WERI-Rb-1 (cell line): ENCODE measurements around the gene JOSD2.

Experiments
- DNase-seq: peaks from one replicate; pipeline ENCODE4 v3.0.0-alpha.2; 2020
- H3K27ac ChIP-seq: fragments of 250-450 bp; sonication (Bioruptor Pico); 2 replicates; pipeline ENCODE4 v1.5.1; 2020; ENCODE audit warnings: mild to moderate bottlenecking, moderate library complexity
- H3K27me3 ChIP-seq: fragments of 250-450 bp; sonication (Bioruptor Pico); 2 replicates; pipeline ENCODE4 v1.5.1; 2021; ENCODE audit warnings: mild to moderate bottlenecking, low read depth, moderate library complexity; ENCODE audit not compliant: insufficient read depth, severe bottlenecking
- H3K36me3 ChIP-seq: fragments of 250-450 bp; sonication (Bioruptor Pico); 2 replicates; pipeline ENCODE4 v1.5.1; 2020; ENCODE audit warnings: mild to moderate bottlenecking, moderate library complexity
- H3K4me3 ChIP-seq: 2 replicates; pipeline ENCODE4 v1.5.1; 2011; ENCODE audit warnings: low read depth, mild to moderate bottlenecking, control low read depth, low read length
- H3K9me3 ChIP-seq: fragments of 250-450 bp; sonication (Bioruptor Pico); 2 replicates; pipeline ENCODE4 v1.5.1; 2021; ENCODE audit warnings: mild to moderate bottlenecking, moderate library complexity; ENCODE audit not compliant: severe bottlenecking
- CTCF ChIP-seq: IDR thresholded peaks from 2 replicates; pipeline ENCODE4 v1.5.1; 2011; ENCODE audit warnings: low read depth, mild to moderate bottlenecking, control low read depth, inconsistent platforms, low read length

Gene JOSD2

DNA sequence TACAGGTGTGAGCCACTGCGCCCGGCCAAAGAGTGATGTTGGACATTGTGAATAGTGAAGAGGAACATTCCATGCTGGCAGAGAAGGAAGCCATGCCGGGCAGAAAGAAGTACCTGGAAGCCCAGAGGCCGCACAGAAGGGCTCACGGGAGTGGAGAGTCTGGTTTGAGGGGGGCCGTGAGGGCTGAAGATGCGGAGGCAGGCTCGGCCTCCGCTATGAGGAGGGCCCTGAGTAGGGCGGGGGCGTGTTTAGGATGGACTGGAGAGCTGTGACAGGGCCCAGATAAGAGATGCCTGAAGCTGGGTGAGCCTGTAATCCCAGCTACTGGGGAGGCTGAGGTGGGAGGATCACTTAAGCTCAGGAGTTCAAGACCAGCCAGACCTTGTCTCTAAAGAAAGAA lies 1.6 kb downstream of the JOSD2 start:
- TF ChIP-seq CTCF = no peak
- no peak for DNase-seq
- Histone ChIP-seq H3K9me3 (no peaks in the 10 kb centered on the region), H3K27me3 (no peaks in the 10 kb centered on the region), H3K36me3 (no peaks in the 10 kb centered on the region), H3K27ac (no peak overlapping the region), H3K4me3 (no peak overlapping the region)

- Histone ChIP-seq H3K4me3 (no peak overlapping the region), H3K27me3 (no peaks in the 10 kb centered on the region), H3K27ac (no peak overlapping the region), H3K9me3 (no peaks in the 10 kb centered on the region), H3K36me3 (no peaks in the 10 kb centered on the region)
- no peak for DNase-seq
- TF ChIP-seq CTCF = no peak
Measured at GRCh38 chr19:50508843-50509190, 2.2 kb downstream of the JOSD2 start.

DNA sequence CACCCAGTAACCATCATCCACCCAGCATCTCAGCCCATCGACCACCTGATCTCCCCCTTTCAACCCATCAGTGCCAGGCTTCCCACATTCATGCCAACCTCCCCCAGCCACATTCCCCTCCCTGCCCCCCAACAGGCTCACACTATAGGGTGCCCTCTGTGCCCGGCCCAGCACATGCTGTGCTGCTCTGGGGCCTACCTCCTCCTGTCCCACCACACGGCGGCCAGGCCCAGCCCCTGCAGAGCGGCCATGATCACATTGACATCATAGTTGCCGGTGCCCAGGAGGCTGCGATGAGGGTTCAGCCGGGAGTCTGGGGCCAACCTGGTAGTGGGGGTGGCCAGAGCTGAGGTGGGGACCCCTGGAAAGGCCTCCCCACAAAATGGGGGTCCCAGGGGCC lies 3.6 kb downstream of the JOSD2 start:
- Histone ChIP-seq H3K27ac (no peak overlapping the region), H3K36me3 (no peaks in the 10 kb centered on the region), H3K4me3 (no peak overlapping the region), H3K27me3 (no peaks in the 10 kb centered on the region), H3K9me3 (no peaks in the 10 kb centered on the region)
- DNase-seq = no peak
- no peak for TF ChIP-seq CTCF

DNA sequence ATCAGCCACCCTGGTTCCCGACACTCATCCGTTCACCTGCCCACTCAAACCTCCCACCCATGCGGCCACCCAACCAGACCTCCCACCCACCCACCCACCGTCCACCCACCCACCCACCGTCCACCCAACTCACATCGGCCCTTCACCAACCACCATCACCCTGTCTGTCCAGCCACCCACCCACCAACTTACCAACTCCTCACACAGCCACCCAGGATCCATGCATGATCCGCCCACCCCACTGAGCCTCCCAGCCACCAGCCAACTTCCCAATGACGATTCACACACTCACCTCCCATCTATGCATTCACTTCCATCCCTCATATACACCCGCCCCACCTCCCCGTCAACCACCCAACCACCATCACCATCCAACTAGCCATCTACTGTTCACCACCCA lies 4.3 kb downstream of the JOSD2 start:
- TF ChIP-seq CTCF = no peak
- no peak overlapping the region for H3K27ac ChIP-seq
- H3K36me3 ChIP-seq = no peaks in the 10 kb centered on the region
- no peaks in the 10 kb centered on the region for H3K27me3 ChIP-seq
- no peaks in the 10 kb centered on the region for H3K9me3 ChIP-seq
- no peak for DNase-seq
- H3K4me3 ChIP-seq = no peak overlapping the region

DNA sequence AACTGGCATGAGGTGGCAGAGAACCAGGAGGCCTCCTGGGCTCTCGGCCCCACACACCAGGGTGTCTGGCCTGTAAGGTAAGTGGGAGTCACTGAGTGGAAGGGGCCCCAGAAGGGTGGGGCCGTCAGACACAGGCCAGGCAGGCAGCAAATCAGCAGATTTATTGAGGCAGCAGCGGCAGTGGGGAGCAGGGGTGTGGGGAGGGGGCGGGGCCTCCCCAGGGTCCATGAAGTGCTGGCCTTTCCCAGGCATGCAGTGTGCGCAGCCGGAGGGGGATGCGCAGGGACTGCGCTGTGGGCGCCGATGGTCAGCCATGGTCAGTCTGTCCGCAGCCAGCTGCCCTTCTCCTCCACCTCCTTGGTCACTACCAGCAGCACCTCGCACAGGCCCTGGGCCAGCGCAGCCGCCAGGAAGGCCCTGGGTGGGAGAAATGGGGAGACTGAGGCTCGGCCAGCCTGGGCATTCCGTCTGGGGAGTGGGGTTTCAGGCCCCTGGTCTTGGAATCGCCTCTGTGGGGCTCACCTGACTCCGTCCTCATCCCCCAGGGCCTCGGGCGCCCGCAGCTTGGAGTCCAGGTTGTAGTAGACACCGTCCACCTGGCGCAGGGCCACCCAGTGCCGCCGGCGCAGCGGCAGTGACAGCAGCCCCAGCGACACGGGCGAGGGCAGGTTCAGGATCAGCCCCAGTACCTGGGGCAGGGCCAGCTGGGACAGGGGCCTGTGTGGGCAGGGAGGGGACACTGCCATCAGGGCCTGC lies 5.0 kb downstream of the JOSD2 start:
- Histone ChIP-seq H3K36me3 (no peaks in the 10 kb centered on the region), H3K27me3 (no peaks in the 10 kb centered on the region), H3K4me3 (no peak overlapping the region), H3K9me3 (no peaks in the 10 kb centered on the region), H3K27ac (no peak overlapping the region)
- DNase-seq = no peak
- TF ChIP-seq CTCF = no peak
